Measurements from ENCODE around the gene LRRC74B.

The LRRC74B gene

GRCh38 chr22:21009638-21010425 lies 35.9 kb upstream of the LRRC74B start:
- peak; percentile 74 for DNase-seq
- H3K9me3 Mint-ChIP-seq, result no peaks in the 10 kb centered on the region
- H3K36me3 Mint-ChIP-seq, result no peaks in the 10 kb centered on the region
- H3K27ac Mint-ChIP-seq, result no peak overlapping the region
- H3K4me3 Mint-ChIP-seq, result no peak overlapping the region
- CTCF ChIA-PET, result no interaction called here
- H3K4me1 Mint-ChIP-seq, result peaks cover 15% of the 10 kb centered on the region
- peaks cover 23% of the 10 kb centered on the region for H3K27me3 Mint-ChIP-seq

- no peaks in the 10 kb centered on the region for H3K9me3 Mint-ChIP-seq
- peaks cover 31% of the 10 kb centered on the region for H3K27me3 Mint-ChIP-seq
- H3K4me3 Mint-ChIP-seq, result no peak overlapping the region
- H3K36me3 Mint-ChIP-seq, result no peaks in the 10 kb centered on the region
- peaks cover 22% of the 10 kb centered on the region for H3K4me1 Mint-ChIP-seq
- CTCF ChIA-PET, result no interaction called here
- DNase-seq, result no peak
- H3K27ac Mint-ChIP-seq, result no peak overlapping the region
Observed at GRCh38 chr22:21010426-21011113, 35.2 kb upstream of the LRRC74B start.

DNA sequence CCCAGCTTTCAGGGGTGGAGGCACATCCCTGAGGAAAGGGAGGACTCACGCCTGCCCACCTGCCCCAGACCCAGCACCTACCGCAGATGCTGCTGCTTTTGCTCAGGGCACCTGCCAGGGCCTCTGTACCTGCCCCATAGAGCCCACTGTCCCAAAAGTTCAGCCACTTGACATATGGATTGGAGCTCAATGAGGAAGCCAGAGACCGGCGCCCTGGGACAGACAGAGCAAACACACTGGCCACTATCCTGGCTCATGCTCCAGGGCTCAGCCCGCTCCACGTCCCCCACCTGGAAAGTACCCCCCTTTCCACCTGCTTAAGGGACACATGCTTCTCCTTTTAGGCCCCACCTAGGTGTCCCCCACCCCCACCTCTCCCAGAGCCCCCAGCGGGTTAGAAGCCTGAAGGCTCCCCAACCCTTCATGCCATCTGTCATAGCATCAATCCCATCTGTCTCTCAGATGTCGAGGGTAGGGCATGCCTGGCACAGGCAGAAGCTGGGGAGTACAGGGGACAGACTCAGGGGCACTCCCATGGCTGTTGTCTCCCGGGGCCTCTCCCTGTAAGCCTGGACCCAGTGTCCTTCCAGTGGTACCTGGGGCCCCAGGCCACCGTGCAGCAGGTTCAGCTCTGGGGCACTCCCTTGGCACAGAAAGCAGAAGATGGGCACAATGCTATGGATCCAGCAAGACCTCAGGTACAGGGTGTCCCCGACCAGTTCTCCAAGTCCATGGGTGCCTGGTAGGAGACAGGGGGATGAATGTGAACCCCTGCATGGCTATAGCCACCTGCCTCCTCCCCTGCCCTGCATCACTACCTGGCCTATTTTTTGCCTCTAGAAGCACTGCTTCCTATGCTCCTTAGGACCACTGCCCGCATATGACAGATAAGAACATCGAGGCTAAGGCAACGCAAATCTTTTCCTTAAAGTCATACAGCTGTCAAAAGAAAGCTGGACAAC lies 33.0 kb upstream of the LRRC74B start:
- Mint-ChIP-seq H3K27ac (no peak overlapping the region), H3K4me3 (no peak overlapping the region), H3K36me3 (no peaks in the 10 kb centered on the region), H3K4me1 (peaks cover 22% of the 10 kb centered on the region), H3K9me3 (no peaks in the 10 kb centered on the region), H3K27me3 (peaks cover 51% of the 10 kb centered on the region)
- CTCF ChIA-PET, result no interaction called here
- no peak for DNase-seq

DNA sequence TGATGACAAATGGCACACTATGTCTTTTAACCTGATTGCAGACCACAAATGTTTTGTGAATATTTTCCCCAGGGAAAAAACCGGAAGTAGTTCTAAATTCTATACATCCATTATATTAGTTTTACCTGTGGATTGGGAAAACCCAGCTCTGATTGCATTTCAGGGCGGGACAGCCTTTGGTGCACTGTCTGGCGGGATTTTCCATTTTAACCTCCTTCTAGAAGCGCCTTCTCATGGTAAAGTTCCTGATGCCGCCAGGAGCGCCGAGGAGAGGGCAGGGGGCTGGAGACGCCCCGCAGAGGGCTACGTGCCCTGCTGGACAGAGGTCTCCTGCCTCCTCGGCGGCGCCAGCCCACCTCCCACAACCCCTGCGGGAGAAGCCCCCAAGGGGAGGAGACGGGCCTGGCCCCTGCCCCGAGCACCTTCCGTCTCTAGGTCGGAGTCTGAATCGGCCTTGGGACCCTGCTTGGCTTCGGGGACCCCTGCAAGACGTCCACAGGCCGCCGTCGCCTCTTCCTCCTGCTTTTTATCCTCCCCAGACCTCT lies 32.0 kb upstream of the LRRC74B start:
- Mint-ChIP-seq H3K9me3 (no peaks in the 10 kb centered on the region), H3K27me3 (peaks cover 57% of the 10 kb centered on the region), H3K27ac (no peak overlapping the region), H3K4me1 (peaks cover 22% of the 10 kb centered on the region), H3K4me3 (peak overlapping the region; percentile 62), H3K36me3 (no peaks in the 10 kb centered on the region)
- no peak for DNase-seq
- CTCF ChIA-PET, result no interaction called here

GRCh38 chr22:21014202-21014725 lies 31.5 kb upstream of the LRRC74B start:
- H3K9me3 Mint-ChIP-seq, result no peaks in the 10 kb centered on the region
- H3K4me1 Mint-ChIP-seq, result peaks cover 22% of the 10 kb centered on the region
- CTCF ChIA-PET, result interaction anchor here (1.0 to 1.1 kb wide), 2 partner anchors 30 to 88 kb away, joined by 3 read pairs; no protein-coding TSS in a partner anchor
- H3K36me3 Mint-ChIP-seq, result no peaks in the 10 kb centered on the region
- H3K4me3 Mint-ChIP-seq, result peak overlapping the region; percentile 62
- no peak overlapping the region for H3K27ac Mint-ChIP-seq
- DNase-seq, result peak; percentile 89
- H3K27me3 Mint-ChIP-seq, result peaks cover 62% of the 10 kb centered on the region

DNA sequence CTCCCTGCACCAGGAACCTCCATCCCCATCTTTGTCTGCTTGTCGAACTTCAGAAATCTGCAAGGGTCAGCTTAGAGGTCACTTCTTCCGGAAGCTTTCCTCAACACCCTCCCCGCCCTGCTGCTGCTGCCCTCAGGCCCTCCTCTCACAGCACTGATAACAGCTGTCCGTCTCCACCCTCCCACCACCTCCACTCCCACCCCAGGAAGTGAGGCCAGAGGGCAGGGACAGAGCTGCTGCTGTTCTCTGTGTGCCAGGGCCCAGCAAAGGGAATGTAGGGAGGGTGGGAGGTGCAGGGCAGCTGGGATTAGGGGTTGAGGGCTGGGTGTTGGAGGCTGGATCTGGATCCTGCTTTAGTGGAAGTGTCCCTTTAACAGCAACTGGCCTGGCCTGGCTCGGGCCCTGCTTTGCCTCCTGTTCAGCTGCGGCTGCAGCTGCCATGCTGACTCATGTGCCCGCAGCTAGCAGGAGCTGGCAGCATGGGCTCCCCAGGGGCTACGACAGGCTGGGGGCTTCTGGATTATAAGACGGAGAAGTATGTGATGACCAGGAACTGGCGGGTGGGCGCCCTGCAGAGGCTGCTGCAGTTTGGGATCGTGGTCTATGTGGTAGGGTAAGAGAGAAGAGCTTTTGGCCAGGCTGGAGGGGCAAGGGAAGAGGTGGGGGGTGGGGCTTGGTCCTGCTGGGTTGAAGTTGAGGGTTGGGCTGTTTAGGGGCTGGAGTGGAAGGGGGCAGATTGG lies 30.9 kb upstream of the LRRC74B start, which contains the start of gene P2RX6:
TSS of gene P2RX6 (plus strand) at position 440 of the 740 bp plus-strand sequence. CDS start at position 450, 10 bp downstream.
- DNase-seq, result no peak
- peaks cover 22% of the 10 kb centered on the region for H3K4me1 Mint-ChIP-seq
- H3K9me3 Mint-ChIP-seq, result no peaks in the 10 kb centered on the region
- peak within 1 kb of the TSS; percentile 62 for H3K4me3 Mint-ChIP-seq
- CTCF ChIA-PET, result interaction anchor here (1.0 to 1.1 kb wide), 2 partner anchors 30 to 88 kb away, joined by 3 read pairs; no protein-coding TSS in a partner anchor
- H3K27ac Mint-ChIP-seq, result no peak within 1 kb of the TSS
- H3K27me3 Mint-ChIP-seq, result peaks cover 66% of the 10 kb centered on the region
- H3K36me3 Mint-ChIP-seq, result no peaks in the 10 kb centered on the region

DNA sequence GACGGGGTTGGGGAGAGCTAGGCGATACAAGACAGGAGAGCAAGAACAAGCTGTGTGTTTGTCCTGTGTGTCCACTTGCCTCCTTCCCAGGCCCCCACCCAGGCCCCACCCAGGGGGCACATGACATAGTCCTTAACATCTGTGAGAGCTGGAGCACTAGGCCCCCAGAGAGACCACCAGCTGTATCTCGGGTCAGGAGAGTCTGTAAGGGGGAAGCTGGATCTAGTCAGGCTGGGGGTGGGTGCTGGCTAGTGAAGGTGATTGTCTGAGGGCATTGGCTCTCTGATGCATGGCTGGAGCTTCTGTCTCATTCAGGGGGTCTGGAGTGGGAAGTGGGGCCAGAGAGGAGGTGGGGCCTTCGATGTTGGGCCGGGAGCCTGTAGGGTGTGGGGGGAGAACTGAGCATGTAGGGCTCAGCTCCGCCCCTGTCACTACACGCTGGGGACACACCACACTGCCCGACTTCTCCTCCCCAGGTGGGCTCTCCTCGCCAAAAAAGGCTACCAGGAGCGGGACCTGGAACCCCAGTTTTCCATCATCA lies 30.2 kb upstream of the LRRC74B start:
- no peaks in the 10 kb centered on the region for H3K9me3 Mint-ChIP-seq
- peaks cover 71% of the 10 kb centered on the region for H3K27me3 Mint-ChIP-seq
- CTCF ChIA-PET, result interaction anchor here (1.0 kb wide), 1 partner anchor 29 kb away, joined by 3 read pairs; no protein-coding TSS in a partner anchor
- H3K4me1 Mint-ChIP-seq, result peaks cover 22% of the 10 kb centered on the region
- H3K27ac Mint-ChIP-seq, result no peak overlapping the region
- no peak overlapping the region for H3K4me3 Mint-ChIP-seq
- no peak for DNase-seq
- no peaks in the 10 kb centered on the region for H3K36me3 Mint-ChIP-seq

DNA sequence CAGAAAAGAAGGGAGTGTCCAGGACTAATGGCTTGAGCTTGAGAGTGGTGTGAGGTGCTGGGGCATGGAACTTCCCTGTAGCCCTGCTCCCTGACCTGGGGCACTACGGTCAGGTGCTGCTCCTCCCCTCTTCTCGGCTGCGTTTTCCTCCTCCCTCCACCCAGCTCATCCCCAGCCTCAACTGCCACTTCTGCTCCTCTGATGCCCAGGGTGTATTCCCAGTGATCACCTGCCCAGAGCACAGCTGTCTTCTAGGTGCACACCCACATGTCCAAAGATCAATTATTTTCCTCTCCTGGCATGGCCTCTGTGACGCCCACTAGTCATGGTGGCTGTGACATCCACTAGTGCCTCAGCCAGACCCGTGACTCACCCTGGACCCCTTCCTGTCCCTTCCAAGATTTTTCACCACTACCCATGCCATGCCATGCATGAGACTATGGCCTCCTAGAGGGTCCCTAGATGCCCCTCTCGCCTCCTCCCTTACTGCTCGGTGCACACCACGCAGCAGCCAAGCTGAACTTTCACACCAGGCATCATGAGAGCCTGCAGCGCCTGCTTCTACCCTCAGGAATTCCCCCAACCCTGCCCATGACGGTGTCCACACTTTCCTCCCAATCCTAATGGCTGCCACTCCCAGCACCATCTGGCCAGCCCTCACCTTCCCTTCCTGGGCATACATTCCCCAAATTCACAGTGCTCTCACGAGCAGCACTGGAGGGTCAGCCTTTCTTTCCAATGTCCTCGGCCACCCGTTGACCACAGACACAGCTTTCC lies 28.9 kb upstream of the LRRC74B start:
- H3K9me3 Mint-ChIP-seq, result no peaks in the 10 kb centered on the region
- peaks cover 81% of the 10 kb centered on the region for H3K27me3 Mint-ChIP-seq
- no peak for DNase-seq
- H3K4me3 Mint-ChIP-seq, result no peak overlapping the region
- H3K36me3 Mint-ChIP-seq, result no peaks in the 10 kb centered on the region
- no peak overlapping the region for H3K27ac Mint-ChIP-seq
- CTCF ChIA-PET, result no interaction called here
- H3K4me1 Mint-ChIP-seq, result peaks cover 22% of the 10 kb centered on the region

- H3K27me3 Mint-ChIP-seq, result peaks cover 75% of the 10 kb centered on the region
- CTCF ChIA-PET, result interaction anchor here (0.6 kb wide), 1 partner anchor 51 kb away, joined by 4 read pairs; no protein-coding TSS in a partner anchor
Observed at GRCh38 chr22:21018314-21018713, 27.4 kb upstream of the LRRC74B start.

GRCh38 chr22:21020802-21021429 lies 24.8 kb upstream of the LRRC74B start:
- no peaks in the 10 kb centered on the region for H3K9me3 Mint-ChIP-seq
- no peaks in the 10 kb centered on the region for H3K36me3 Mint-ChIP-seq
- CTCF ChIA-PET, result interaction anchor here (0.8 to 2.3 kb wide), 6 partner anchors 12 to 45 kb away, joined by 3 to 6 read pairs (median 4); partner anchors contain the start of genes LRRC74B and SLC7A4
- no peak overlapping the region for H3K4me3 Mint-ChIP-seq
- peaks cover 15% of the 10 kb centered on the region for H3K4me1 Mint-ChIP-seq
- peak; percentile 59 for DNase-seq
- H3K27ac Mint-ChIP-seq, result no peak overlapping the region
- H3K27me3 Mint-ChIP-seq, result peaks cover 62% of the 10 kb centered on the region

More at GRCh38 chr22:21018314-21018713, 27.4 kb upstream of the LRRC74B start:
- Mint-ChIP-seq H3K4me3 (no peak overlapping the region), H3K27ac (no peak overlapping the region), H3K9me3 (no peaks in the 10 kb centered on the region), H3K4me1 (peaks cover 20% of the 10 kb centered on the region), H3K36me3 (no peaks in the 10 kb centered on the region)
- no peak for DNase-seq

- peaks cover 17% of the 10 kb centered on the region for H3K4me1 Mint-ChIP-seq
- DNase-seq, result no peak
- CTCF ChIA-PET, result interaction anchor here (2.3 kb wide), 1 partner anchor 19 kb away, joined by 6 read pairs; no protein-coding TSS in a partner anchor
- peaks cover 47% of the 10 kb centered on the region for H3K27me3 Mint-ChIP-seq
- no peaks in the 10 kb centered on the region for H3K36me3 Mint-ChIP-seq
- no peak overlapping the region for H3K27ac Mint-ChIP-seq
- H3K9me3 Mint-ChIP-seq, result no peaks in the 10 kb centered on the region
- no peak overlapping the region for H3K4me3 Mint-ChIP-seq
Observed at GRCh38 chr22:21022507-21022906, 23.2 kb upstream of the LRRC74B start.

Data from activated naive CD4-positive, alpha-beta T cell treated with anti-CD3 and anti-CD28 coated beads, Interleukin-2, amount 10 ng/mL, durations not matched to agents 7 days and 5 days (primary cell).